Tibial artery (tissue), 4 donors: ENCODE measurements around the gene CHST9.

Source experiments
- DNase-seq, 2 donors: peaks; one replicate each; pipeline ENCODE4 v3.0.0-alpha.2; 2019
- H3K27ac ChIP-seq, 2 donors: fragments of 200-600 bp; sonication (generic) in 1 of 2; 1 replicate in 1 of 2; 2 replicates in 1 of 2; pipeline ENCODE4 v1.5.1; 2018 to 2019; ENCODE audit warnings: mild to moderate bottlenecking in 1 of 2
- H3K27me3 ChIP-seq, 2 donors: fragments of 200-600 bp; sonication (generic) in 1 of 2; one replicate each; pipeline versions ENCODE4 v1.5.1 to v1.6.0; 2016 to 2019
- H3K36me3 ChIP-seq, 3 donors: fragments of 200-600 bp; sonication (generic) in 2 of 3; one replicate each; pipeline ENCODE4 v1.5.1; 2016 to 2019; ENCODE audit warnings: mild to moderate bottlenecking in 2 of 3
- H3K4me1 ChIP-seq, 4 donors: fragments of 200-600 bp; sonication (generic) in 2 of 4; 1 replicate in 3 of 4; 2 replicates in 1 of 4; pipeline ENCODE4 v1.5.1; 2016 to 2019
- H3K4me3 ChIP-seq, 2 donors: fragments of 200-600 bp; sonication (generic) in 1 of 2; 1 replicate in 1 of 2; 2 replicates in 1 of 2; pipeline ENCODE4 v1.5.1; 2018 to 2019; ENCODE audit warnings: mild to moderate bottlenecking in 2 of 2
- H3K9me3 ChIP-seq, 3 donors: fragments of 200-600 bp; sonication (generic) in 1 of 3; one replicate each; pipeline ENCODE4 v1.5.1; 2016 to 2019
- intact Hi-C: fragments of 100-400 bp; cut with DNase I; formaldehyde crosslinking; loops from one replicate; pipeline ENCODE4 v1.15.0; 2023; ENCODE audit warnings: low total_unique reads
- TF ChIP-seq, protein P1 (sequence below), 2 experiments: fragments of 200-600 bp in 1 of 2; fragments of 450-650 bp in 1 of 2; IDR thresholded peaks; one replicate each; pipeline ENCODE4 v1.5.1; 2017 to 2019; ENCODE audit warnings: antibody characterized with exemption in 2 of 2, mild to moderate bottlenecking in 1 of 2, moderate library complexity in 1 of 2

CHST9 gene

DNA sequence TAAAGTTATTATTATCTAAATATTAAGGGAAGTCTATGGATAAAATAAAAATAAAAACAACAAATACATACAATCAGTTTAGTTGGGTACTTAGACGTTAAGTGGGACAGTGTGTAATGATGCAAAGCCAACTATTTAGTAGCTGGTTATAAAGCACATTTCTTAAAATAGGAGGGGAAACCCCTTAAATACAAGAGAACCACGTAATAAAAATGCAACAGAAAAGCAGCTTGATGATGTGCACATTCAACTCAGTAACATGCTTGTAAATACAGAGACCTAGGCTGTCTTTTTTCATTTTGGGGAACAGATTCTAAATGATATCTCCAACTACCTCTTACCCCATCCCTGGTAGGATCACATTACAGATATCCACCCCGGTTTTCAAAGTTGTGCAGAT lies 185.3 kb downstream of the CHST9 start:
- Histone ChIP-seq H3K4me3 (no peak overlapping the region), H3K27ac (no peak overlapping the region), H3K9me3 (no peaks in the 10 kb centered on the region), H3K36me3 (no peaks in the 10 kb centered on the region), H3K27me3 (no peaks in the 10 kb centered on the region), H3K4me1 (no peaks in the 10 kb centered on the region)
- no peak for DNase-seq
- intact Hi-C loops = loop anchor here (1.0 kb wide), 1 partner anchor 32 kb away; no protein-coding TSS in a partner anchor
- TF ChIP-seq, protein P1, sequence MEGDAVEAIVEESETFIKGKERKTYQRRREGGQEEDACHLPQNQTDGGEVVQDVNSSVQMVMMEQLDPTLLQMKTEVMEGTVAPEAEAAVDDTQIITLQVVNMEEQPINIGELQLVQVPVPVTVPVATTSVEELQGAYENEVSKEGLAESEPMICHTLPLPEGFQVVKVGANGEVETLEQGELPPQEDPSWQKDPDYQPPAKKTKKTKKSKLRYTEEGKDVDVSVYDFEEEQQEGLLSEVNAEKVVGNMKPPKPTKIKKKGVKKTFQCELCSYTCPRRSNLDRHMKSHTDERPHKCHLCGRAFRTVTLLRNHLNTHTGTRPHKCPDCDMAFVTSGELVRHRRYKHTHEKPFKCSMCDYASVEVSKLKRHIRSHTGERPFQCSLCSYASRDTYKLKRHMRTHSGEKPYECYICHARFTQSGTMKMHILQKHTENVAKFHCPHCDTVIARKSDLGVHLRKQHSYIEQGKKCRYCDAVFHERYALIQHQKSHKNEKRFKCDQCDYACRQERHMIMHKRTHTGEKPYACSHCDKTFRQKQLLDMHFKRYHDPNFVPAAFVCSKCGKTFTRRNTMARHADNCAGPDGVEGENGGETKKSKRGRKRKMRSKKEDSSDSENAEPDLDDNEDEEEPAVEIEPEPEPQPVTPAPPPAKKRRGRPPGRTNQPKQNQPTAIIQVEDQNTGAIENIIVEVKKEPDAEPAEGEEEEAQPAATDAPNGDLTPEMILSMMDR (IDR thresholded peaks at IDR 0.05) = no peak

- no peak for DNase-seq
- Histone ChIP-seq H3K27ac (no peak overlapping the region), H3K36me3 (no peaks in the 10 kb centered on the region), H3K4me1 (no peaks in the 10 kb centered on the region), H3K9me3 (no peaks in the 10 kb centered on the region), H3K27me3 (no peaks in the 10 kb centered on the region), H3K4me3 (no peak overlapping the region)
- TF ChIP-seq, protein P1 (IDR thresholded peaks at IDR 0.05) = no peak
- intact Hi-C loops = no loop called here
Observed at GRCh38 chr18:26993568-26993967, 191.5 kb downstream of the CHST9 start.

DNA sequence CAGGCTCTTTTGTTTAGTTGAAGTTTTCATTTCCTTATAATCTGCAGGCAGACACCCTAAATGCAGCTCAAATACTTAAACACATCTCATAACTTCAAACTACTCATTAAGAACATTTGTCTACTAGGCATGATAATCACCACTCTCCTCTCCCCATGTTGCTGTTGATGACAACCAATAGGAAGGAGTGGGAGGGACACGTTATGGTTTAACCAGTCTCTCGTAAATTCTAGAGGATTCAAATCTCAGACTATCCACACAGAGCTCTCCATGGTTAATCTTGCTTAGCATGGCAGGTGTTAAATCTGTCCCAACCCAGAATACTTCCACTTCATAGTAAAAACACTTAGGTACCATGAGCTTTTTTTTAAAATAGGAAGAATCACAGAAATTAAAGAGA lies 192.2 kb downstream of the CHST9 start:
- Histone ChIP-seq H3K4me1 (no peaks in the 10 kb centered on the region), H3K27ac (no peak overlapping the region), H3K9me3 (no peaks in the 10 kb centered on the region), H3K4me3 (no peak overlapping the region), H3K36me3 (no peaks in the 10 kb centered on the region), H3K27me3 (no peaks in the 10 kb centered on the region)
- intact Hi-C loops = no loop called here
- TF ChIP-seq, protein P1 (IDR thresholded peaks at IDR 0.05) = no peak
- DNase-seq = no peak

DNA sequence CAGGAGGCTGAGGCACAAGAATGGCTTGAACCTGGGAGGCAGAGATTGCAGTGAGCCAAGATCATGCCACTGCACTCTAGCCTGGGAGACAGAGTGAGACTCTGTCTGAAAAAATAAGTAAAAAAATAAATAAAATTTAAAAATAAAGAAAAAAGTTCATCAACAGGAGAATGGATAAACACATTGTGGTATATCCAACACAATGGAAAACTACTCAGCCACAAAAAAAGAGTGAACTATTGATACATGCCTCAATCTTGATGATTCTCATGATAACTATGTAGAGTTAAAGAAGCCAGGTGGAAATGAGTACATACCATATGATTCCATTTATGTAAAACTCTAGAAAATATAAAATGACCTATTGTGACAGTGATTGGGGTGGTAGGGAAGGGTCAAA lies 195.3 kb downstream of the CHST9 start:
- Histone ChIP-seq H3K27ac (no peak overlapping the region), H3K4me1 (no peaks in the 10 kb centered on the region), H3K4me3 (no peak overlapping the region), H3K36me3 (no peaks in the 10 kb centered on the region), H3K27me3 (no peaks in the 10 kb centered on the region), H3K9me3 (no peaks in the 10 kb centered on the region)
- TF ChIP-seq, protein P1 (IDR thresholded peaks at IDR 0.05) = no peak
- intact Hi-C loops = no loop called here
- DNase-seq = no peak

DNA sequence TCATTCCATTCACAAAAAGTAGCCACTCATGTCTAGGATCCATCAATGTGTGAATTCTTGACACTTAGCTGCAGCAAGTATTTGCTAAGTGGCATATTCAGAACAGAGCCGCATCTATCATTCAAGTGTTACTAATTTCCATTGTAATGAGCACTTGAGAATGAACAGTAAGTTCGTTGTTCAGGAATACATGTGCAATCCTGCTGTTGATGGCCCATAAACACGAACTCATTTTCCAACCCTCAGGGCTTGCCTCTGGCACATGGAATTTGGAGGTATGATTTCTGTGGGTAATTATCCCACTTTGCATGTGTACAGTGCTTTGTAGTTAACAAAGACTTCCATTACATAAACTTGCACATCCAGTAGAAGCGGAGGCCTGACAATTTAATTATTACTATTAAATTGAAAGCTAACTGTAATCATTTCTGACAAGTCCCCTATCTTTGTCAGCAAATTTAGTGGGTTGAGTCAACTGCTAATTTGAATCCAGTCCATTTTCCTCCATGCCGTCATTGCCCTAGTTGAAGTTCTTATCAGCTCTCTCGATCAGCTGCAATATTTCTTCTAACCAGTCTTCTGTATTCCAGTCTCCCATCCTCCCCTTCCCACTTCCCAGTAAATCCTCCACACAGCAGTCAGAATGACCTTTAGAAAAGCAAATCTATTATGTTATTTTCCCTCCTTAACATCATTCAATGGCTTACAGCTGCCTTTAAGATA lies 203.6 kb downstream of the CHST9 start:
- Histone ChIP-seq H3K4me3 (no peak overlapping the region), H3K27me3 (no peaks in the 10 kb centered on the region), H3K4me1 (no peaks in the 10 kb centered on the region), H3K27ac (no peak overlapping the region), H3K9me3 (no peaks in the 10 kb centered on the region), H3K36me3 (no peaks in the 10 kb centered on the region)
- TF ChIP-seq, protein P1 (IDR thresholded peaks at IDR 0.05) = no peak
- no peak for DNase-seq
- intact Hi-C loops = no loop called here
